AG04449 (cell line): ENCODE data around the gene COG3.

Source experiments
- CTCF ChIA-PET: fragments of 350-600 bp; formaldehyde crosslinking; extraction: SDS; loops from one replicate; lab custom pipeline; 2021; ENCODE audit warnings: antibody characterized with exemption; lab: Yijun Ruan, JAX
- POLR2A ChIA-PET: fragments of 400-600, 350-600 bp; formaldehyde crosslinking; extraction: SDS; loops from one replicate; lab custom pipeline; 2020; ENCODE audit warnings: antibody characterized with exemption, inconsistent platforms; lab: Yijun Ruan, JAX
- DNase-seq: peaks from one replicate; pipeline ENCODE4 v3.0.0-alpha.2; 2010; ENCODE audit warnings: low read depth, low spot score
- H3K4me3 ChIP-seq: 2 replicates; pipeline ENCODE4 v1.5.1; 2011; ENCODE audit warnings: low read depth, mild to moderate bottlenecking, control low read depth, low read length
- CTCF ChIP-seq: IDR thresholded peaks from one replicate; pipeline ENCODE4 v1.5.1; 2011; ENCODE audit warnings: mild to moderate bottlenecking, moderate library complexity, low read length, control low read depth, inconsistent platforms; ENCODE audit not compliant: insufficient read depth; ENCODE audit errors: missing control alignments

The COG3 gene

DNA sequence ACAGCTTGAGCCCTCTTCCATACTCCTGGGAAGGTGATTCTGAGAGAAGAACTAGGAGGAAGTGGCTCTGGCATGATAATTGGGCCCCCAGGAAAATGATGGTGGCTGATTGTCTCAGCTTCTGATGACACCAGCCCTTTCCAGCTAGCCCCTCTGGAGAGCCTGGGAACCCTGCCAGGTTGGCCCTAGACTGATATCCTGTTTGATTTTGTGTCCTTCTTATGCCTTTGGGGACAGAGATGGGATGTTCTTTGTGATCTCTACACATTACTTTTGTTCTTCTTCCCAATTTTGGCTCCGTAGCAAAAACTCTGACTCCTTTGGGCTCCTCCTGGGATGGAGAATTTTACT lies 111.1 kb downstream of the COG3 start:
- H3K4me3 ChIP-seq = no peak overlapping the region
- TF ChIP-seq CTCF = no peak
- CTCF ChIA-PET = interaction anchor here (1.3 kb wide), 1 partner anchor 64 kb away, joined by 3 read pairs; no protein-coding TSS in a partner anchor
- POLR2A ChIA-PET = no interaction called here
- DNase-seq = no peak

DNA sequence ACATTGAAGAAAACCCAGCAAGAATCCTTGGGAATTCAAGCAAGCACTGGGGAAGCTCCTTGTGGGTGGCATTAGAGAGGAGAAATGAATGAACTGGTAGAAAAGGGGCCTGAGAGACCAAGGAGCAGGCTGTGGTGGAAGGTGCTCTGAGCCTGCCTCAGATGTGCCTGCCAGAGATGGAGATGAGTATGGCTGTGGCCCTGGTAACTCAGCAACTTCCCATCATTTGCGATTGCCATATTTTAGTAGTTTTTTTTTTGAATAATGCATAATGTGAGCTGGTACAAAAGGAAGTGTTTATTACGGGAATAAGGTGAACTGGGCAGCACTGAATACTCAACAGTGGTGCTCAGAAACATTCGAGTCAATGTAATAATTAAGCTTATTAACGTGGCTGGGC lies 111.7 kb downstream of the COG3 start:
- DNase-seq = no peak
- ChIA-PET POLR2A (no interaction called here), CTCF (interaction anchor here (1.2 to 1.3 kb wide), 2 partner anchors 9 to 64 kb away, joined by 3 to 4 read pairs; no protein-coding TSS in a partner anchor)
- no peak for TF ChIP-seq CTCF
- no peak overlapping the region for H3K4me3 ChIP-seq

- TF ChIP-seq CTCF = no peak
- H3K4me3 ChIP-seq = no peak overlapping the region
- CTCF ChIA-PET = interaction anchor here (0.9 kb wide), 1 partner anchor 17 kb away, joined by 4 read pairs; no protein-coding TSS in a partner anchor
- POLR2A ChIA-PET = no interaction called here
- no peak for DNase-seq
Measured at GRCh38 chr13:45582408-45583076, 117.8 kb downstream of the COG3 start.

GRCh38 chr13:45584816-45585215 lies 120.1 kb downstream of the COG3 start:
- ChIA-PET POLR2A (no interaction called here), CTCF (no interaction called here)
- DNase-seq = no peak
- TF ChIP-seq CTCF = no peak
- no peak overlapping the region for H3K4me3 ChIP-seq
